Activated CD8-positive, alpha-beta T cell treated with anti-CD3 and anti-CD28 coated beads, Interleukin-2, amount 10 ng/mL, durations not matched to agents 7 days and 5 days (primary cell): ENCODE data around the gene CKMT1B. TPM values are rescaled to one million over a fixed set of nuclear protein-coding genes. Genes with fewer than 3 reads are reported as not detected.
"Not testable (repeated sequence)": the region's sequence is repeated elsewhere in the genome, so short reads cannot be mapped to it uniquely, and the experiment has no call there.

Experiments
- ATAC-seq: fragments of 150-1000 bp; cut with Tn5 transposase; one replicate; pipeline ENCODE4 v1.10.0; 2021; ENCODE audit warnings: moderate library complexity
- CTCF ChIA-PET: fragments of 350-600 bp; sonication (Branson Sonifier 250); formaldehyde crosslinking; loops from one replicate; lab custom pipeline; 2021; ENCODE audit warnings: antibody characterized with exemption; lab: Charles Lee
- POLR2A ChIA-PET: fragments of 350-600 bp; sonication (Branson Sonifier 250); formaldehyde crosslinking; loops from one replicate; lab custom pipeline; 2021; ENCODE audit warnings: antibody characterized with exemption; lab: Charles Lee
- DNase-seq: peaks from one replicate; pipeline ENCODE4 v3.0.0-alpha.2; 2020
- H3K27ac Mint-ChIP-seq: one replicate; pipeline ENCODE4 v1.8.0; 2021; ENCODE audit warnings: mild to moderate bottlenecking, mixed read lengths
- H3K27me3 Mint-ChIP-seq: one replicate; pipeline ENCODE4 v1.8.0; 2021; ENCODE audit warnings: low read depth, mixed read lengths
- H3K36me3 Mint-ChIP-seq: one replicate; pipeline ENCODE4 v1.8.0; 2021; ENCODE audit warnings: low read depth, mixed read lengths
- H3K4me1 Mint-ChIP-seq: one replicate; pipeline ENCODE4 v1.8.0; 2021; ENCODE audit warnings: low read depth, mixed read lengths
- H3K4me3 Mint-ChIP-seq: one replicate; pipeline ENCODE4 v1.8.0; 2021; ENCODE audit warnings: mild to moderate bottlenecking, mixed read lengths
- H3K9me3 Mint-ChIP-seq: one replicate; pipeline ENCODE4 v1.8.0; 2022; ENCODE audit warnings: mixed read lengths; ENCODE audit not compliant: insufficient read depth
- total RNA-seq, 2 experiments: library from RNA; stranded (reverse); gene quantifications; one replicate each; pipeline ENCODE4 v1.2.3, GENCODE V29; 2021

CKMT1B gene
- total RNA-seq: not detected

DNA sequence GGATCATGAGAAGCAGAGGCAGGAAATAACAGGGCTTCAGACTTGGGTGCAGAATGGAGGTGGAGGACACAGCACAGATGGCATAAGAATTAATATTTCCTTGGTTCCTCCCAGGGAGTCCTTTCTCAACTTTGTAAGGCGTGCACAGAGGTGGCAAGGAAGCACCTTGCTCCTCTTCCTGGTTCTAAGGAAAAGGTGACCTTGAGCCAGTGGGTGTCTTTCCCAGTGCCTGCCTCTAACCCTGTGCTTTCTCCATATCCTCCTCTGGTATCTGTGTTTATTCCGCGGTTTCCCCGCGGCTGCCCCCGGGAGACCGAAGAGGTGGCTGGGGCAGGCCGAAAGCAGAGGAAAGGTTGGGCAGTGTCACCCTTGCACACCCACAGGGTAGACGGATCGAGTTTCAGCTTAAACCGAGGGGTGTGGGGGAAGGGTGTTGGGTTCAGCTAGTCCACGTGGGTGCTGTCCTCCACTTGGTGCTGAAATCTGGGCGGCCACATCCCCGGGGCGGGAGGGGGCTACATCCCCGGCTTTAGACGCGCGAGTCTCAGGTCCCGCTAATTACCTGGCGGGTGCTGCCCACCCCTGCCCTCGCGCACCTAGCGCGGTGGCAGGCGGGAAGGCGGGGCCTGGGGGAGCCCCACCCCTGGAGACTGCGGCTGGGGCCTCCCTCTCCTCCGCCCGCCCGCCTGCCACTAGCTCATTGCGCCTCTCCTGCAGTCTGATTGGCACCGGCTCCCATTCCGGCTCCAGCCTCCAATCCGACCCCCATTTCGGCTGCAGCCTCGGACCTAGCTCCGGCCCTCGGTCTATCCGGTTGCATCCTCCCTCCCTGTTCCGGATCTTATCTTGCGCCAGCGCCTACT, at the start of gene CKMT1B:
Gene CKMT1B, plus strand, starts transcription at position 700 of the 863 bp plus-strand sequence. CDS start 192 bp downstream, outside the sequence.
- CTCF ChIA-PET, H3K4me1 Mint-ChIP-seq: not testable (repeated sequence)

DNA sequence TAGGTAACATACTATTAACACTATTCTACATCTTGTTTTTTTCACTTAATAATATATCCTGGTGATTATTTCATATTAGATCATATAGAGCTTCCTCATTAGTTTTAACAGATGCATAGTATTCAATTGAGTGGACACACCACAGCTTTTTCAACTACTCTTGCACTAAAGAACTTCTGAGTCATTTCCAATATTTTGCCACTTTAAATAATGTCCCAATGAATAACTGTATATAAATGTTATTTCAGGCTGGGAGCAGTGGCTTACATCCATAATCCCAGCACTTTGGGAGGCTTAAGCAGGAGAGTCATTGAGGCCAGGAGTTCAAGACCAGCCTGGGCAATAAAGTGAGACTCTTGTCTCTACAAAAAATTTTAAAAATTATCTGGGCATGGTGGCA, 49.6 kb upstream of the CKMT1B start:
- Mint-ChIP-seq H3K36me3 (peaks cover 3% of the 10 kb centered on the region), H3K4me3 (no peak overlapping the region), H3K27me3 (no peaks in the 10 kb centered on the region), H3K4me1 (peaks cover 9% of the 10 kb centered on the region), H3K27ac (no peak overlapping the region), H3K9me3 (no peaks in the 10 kb centered on the region)
- POLR2A ChIA-PET: no interaction called here
- no peak for DNase-seq
- CTCF ChIA-PET: no interaction called here
- no peak for ATAC-seq

More for the DNA sequence above, at the start of gene CKMT1B:
- peaks cover 11% of the 10 kb centered on the region for H3K27me3 Mint-ChIP-seq
- DNase-seq, H3K27ac Mint-ChIP-seq, POLR2A ChIA-PET, H3K4me3 Mint-ChIP-seq, H3K9me3 Mint-ChIP-seq, H3K36me3 Mint-ChIP-seq: not testable (repeated sequence)
- peak; percentile 35 for ATAC-seq

DNA sequence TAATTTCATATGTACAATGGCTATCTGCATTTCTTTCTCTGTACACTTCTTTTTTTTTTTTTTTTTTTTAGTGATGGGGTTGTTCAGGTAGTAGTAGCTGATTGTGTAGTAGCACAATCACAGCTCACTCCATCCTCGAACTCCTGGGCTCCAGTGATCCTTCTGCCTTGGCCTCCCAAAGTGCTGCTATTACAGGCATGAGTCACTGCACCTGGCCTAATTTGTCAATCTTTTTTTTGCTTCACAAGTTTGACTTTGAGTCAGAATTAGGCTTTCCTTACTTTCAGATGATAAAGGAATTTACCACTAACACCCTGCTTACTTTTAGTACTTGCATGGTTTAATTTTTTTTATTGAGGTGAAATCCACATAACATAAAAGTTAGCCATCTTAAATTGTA, 48.4 kb upstream of the CKMT1B start:
- DNase-seq (no peak), ATAC-seq (no peak)
- Mint-ChIP-seq H3K36me3 (peaks cover 3% of the 10 kb centered on the region), H3K27me3 (no peaks in the 10 kb centered on the region), H3K4me3 (no peak overlapping the region), H3K27ac (no peak overlapping the region), H3K4me1 (peaks cover 9% of the 10 kb centered on the region), H3K9me3 (no peaks in the 10 kb centered on the region)
- POLR2A ChIA-PET: no interaction called here
- CTCF ChIA-PET: no interaction called here

DNA sequence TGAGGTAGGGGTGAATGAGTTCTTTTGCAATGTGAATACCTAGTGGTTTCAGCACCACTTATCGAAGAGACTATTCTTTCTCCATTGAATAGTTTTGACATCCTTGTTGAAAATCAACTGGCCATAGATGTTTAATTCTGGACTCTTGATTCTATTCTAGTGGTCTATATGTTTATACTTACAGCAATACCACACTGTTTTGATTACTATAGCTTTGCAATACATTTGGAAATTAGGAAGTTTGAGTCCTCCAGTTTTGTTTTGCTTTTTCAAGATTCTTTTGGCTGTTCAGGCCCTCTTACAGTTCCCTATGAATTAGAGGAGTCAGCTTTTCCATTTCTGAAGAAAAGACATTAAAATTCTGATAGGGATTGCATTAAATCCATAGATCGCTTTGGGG, 46.3 kb upstream of the CKMT1B start:
- Mint-ChIP-seq H3K4me3 (no peak overlapping the region), H3K27me3 (no peaks in the 10 kb centered on the region), H3K4me1 (peaks cover 2% of the 10 kb centered on the region), H3K27ac (no peak overlapping the region), H3K36me3 (peaks cover 3% of the 10 kb centered on the region), H3K9me3 (no peaks in the 10 kb centered on the region)
- ATAC-seq (no peak), DNase-seq (no peak)
- ChIA-PET POLR2A (no interaction called here), CTCF (no interaction called here)

DNA sequence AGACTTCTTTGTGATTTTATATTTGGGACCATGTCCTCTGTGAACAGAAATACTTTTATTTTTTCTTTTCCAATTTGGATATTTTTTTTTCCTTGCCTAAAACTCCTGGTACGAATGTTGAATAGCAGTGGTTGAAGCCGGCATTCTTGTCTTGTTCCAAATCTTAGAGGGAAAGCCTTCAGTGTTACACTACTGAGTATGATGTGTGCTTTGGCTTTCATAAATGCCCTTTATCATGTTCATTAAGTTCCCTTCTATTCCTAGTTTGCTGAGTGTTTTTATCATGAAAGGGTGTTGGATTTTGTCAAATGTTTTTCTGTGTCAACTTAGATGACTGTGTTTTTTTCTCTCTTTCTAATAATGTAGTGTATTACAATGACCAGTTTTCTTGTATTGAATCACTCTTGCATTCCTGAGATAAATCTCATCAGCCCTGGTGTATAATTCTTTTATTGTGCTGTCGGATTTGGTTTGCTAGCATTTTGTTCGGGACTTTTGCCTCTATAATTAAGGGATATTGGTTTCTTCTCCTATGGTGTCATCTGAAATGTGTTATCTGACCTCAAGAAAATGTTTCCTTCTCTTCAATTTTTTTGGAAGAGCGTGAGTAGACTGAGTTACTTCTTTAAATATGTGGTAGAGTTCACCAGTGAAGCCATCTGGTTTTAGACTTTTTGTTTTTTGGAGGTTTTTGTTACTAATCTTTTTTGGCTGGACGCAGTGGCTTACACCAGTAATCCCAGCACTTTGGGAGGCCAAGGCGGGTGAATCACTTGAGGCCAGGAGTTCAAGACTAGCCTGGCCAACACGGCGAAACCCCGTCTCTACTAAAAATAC, 43.1 kb upstream of the CKMT1B start:
- H3K36me3 Mint-ChIP-seq: peaks cover 3% of the 10 kb centered on the region
- ChIA-PET CTCF (no interaction called here), POLR2A (no interaction called here)
- no peaks in the 10 kb centered on the region for H3K9me3 Mint-ChIP-seq
- H3K27ac Mint-ChIP-seq: no peak overlapping the region
- H3K4me3 Mint-ChIP-seq: no peak overlapping the region
- ATAC-seq: no peak
- H3K27me3 Mint-ChIP-seq: no peaks in the 10 kb centered on the region
- H3K4me1 Mint-ChIP-seq: no peaks in the 10 kb centered on the region
- DNase-seq: no peak

DNA sequence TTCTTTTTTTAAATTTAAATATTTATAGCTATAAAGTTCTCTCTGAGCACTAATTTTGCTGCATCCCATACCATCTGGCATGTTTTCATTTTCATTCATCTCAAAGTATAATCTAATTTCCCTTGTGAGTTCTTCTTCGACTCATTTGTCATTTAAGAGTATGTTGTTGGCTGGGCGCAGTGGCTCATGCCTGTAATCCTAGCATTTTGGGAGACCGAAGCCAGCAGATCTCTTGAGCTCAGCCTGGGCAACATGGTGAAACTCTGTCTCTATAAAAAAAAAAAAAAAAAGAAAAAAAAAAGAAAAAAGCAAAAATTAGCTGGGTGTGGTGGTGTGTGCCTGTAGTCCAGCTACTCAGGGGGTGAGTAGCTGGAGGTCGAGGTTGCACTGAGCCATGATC, 41.6 kb upstream of the CKMT1B start:
- POLR2A ChIA-PET: no interaction called here
- no peak for ATAC-seq
- no peak overlapping the region for H3K27ac Mint-ChIP-seq

DNA sequence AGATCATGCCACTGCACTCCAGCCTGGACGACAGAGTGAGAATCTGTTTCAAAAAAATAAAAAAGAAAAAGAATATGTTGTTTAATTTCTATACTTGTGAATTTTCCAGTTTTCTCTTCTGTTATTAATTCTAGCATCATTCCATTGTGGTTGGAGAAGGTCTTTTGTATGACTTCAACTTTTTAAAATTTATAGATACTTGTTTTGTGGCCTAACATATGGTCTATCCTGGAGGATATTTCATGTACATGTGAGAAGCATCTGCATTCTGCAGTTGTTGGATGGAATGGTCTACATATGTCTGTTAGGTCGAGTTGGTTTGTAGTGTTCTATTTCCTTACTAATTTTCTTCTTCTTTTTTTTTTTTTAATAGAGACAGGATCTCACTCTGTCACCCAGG, 40.8 kb upstream of the CKMT1B start:
- no peak for ATAC-seq
- DNase-seq: no peak
- CTCF ChIA-PET: no interaction called here
- Mint-ChIP-seq H3K27me3 (no peaks in the 10 kb centered on the region), H3K4me1 (no peaks in the 10 kb centered on the region), H3K4me3 (no peak overlapping the region), H3K36me3 (no peaks in the 10 kb centered on the region), H3K9me3 (no peaks in the 10 kb centered on the region), H3K27ac (no peak overlapping the region)
- POLR2A ChIA-PET: no interaction called here

More for the DNA sequence above, 41.6 kb upstream of the CKMT1B start:
- no peaks in the 10 kb centered on the region for H3K9me3 Mint-ChIP-seq
- no peak for DNase-seq
- no peaks in the 10 kb centered on the region for H3K4me1 Mint-ChIP-seq
- CTCF ChIA-PET: interaction anchor here (1.2 kb wide), 1 partner anchor 38 kb away, joined by 5 read pairs; no protein-coding TSS in a partner anchor
- no peak overlapping the region for H3K4me3 Mint-ChIP-seq
- peaks cover 3% of the 10 kb centered on the region for H3K36me3 Mint-ChIP-seq
- H3K27me3 Mint-ChIP-seq: no peaks in the 10 kb centered on the region

DNA sequence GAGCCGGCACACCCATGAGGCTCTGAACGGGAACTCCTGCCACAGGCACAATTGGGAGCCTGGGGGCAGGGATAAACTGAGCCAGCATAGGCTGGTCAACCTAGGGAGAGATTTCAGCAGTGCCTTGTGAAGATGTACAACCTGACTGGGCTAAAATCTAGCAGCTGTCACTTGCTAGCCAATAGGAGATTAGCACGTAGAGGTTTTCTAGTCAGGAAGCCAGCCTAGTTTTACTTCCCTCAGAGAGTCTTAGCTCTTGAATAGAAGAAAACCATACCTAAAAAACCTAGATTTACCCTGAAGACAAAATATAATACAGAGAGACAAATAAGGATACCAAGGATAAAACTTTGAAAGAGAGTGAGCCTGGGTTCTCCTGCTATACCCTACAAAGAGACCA, 31.1 kb upstream of the CKMT1B start:
- H3K27ac Mint-ChIP-seq, H3K4me1 Mint-ChIP-seq, H3K4me3 Mint-ChIP-seq, H3K27me3 Mint-ChIP-seq, DNase-seq, ATAC-seq, CTCF ChIA-PET, H3K36me3 Mint-ChIP-seq, POLR2A ChIA-PET, H3K9me3 Mint-ChIP-seq: not testable (repeated sequence)

DNA sequence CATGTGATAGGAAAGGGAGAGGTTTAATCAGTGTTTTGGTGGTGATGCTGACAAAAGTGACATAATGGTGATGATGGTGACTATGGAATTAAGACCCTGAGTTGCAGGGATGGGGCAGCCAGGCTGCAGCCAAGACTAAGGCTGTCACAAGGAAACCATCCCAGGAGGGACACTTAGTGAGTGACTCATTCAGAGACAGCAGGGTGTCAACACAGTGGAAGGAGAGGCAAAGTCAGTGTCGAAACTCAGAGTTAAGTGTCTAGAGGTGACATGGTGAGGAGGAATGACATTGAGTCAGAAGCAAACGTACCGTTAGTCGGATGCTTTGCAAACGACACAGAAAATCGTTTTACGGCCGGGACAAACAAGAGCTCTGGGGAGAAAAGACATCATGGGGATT, 30.0 kb upstream of the CKMT1B start:
- H3K4me1 Mint-ChIP-seq, H3K9me3 Mint-ChIP-seq, H3K27me3 Mint-ChIP-seq, H3K36me3 Mint-ChIP-seq, H3K4me3 Mint-ChIP-seq, POLR2A ChIA-PET, ATAC-seq, H3K27ac Mint-ChIP-seq, CTCF ChIA-PET, DNase-seq: not testable (repeated sequence)

DNA sequence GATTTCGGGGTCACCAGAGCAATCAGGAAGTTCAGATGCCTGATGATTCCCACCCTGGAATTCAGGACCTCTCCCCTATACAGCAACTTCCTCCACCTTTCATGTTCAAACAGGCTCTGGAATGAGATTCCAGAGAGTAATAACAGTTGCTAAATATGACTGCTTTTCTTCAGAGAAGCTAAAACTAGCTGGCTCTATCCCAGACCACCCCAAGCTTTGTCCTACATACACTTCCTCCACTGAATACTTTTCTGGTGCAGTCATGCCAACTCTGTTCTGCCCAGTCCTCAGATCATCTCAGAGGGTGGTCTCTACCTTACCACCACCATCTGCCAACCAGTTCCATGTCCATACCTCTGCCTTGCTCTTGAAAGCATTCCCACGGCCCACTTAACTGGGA, 27.2 kb upstream of the CKMT1B start:
- CTCF ChIA-PET, H3K36me3 Mint-ChIP-seq, POLR2A ChIA-PET, H3K4me1 Mint-ChIP-seq, H3K27ac Mint-ChIP-seq, H3K4me3 Mint-ChIP-seq, ATAC-seq, H3K27me3 Mint-ChIP-seq, H3K9me3 Mint-ChIP-seq, DNase-seq: not testable (repeated sequence)

DNA sequence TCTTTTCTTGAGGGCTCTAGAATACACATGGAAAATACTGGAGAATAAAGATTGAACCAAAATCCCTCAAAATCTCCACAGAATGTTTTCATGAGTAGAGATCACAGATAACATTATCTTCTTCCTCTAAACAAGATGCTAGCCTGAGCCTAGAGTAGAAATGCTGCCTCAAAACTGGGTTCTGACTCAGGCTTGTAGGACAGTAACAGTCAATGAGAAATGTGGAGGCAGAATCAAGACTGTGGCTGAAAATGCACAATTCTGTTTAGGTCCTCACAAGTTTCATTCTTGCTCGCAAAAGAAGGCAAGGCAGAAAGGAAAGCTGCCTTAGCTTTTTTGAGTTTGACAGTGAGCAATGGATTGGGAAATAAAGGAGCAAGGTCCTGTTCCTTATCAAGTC, 19.2 kb upstream of the CKMT1B start:
- H3K4me3 Mint-ChIP-seq, CTCF ChIA-PET, H3K4me1 Mint-ChIP-seq, H3K27me3 Mint-ChIP-seq, H3K36me3 Mint-ChIP-seq, H3K9me3 Mint-ChIP-seq, DNase-seq, H3K27ac Mint-ChIP-seq, POLR2A ChIA-PET, ATAC-seq: not testable (repeated sequence)

DNA sequence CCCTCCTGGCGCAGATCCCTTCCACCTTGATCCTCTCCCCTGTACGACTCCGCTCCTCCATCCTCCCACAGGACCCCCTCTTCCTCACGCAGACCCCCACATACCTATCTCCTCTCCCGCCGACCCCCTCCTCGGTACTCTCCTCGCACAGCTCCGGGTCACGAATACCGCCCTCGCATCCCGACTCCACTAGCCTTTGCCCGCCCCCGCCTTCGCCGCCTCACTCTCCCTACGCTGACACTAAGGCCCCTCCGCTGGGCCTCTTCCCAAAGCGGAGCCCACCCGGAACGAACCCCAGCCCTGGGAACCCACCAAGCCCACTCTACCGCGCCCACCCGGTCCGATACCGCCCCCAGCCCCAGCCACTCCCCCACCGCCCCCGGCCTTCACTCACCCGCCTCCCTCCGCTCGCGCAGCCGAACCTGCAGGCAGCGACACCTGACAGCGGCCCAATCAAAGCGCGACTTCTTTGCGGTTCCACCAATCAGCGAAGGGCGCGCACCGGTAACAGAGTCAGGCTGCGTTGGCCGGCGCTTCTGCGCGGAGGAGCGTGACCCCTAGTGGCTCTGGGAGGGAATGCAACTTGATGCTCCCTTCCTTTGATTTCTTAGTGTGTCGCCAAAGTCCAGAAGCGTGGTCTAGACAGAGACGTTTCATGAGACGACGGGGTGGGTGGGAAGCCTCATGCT, 3.9 kb upstream of the CKMT1B start, which contains the start of gene PPIP5K1:
Gene PPIP5K1, minus strand, starts transcription at position 431 of the 689 bp plus-strand sequence. CDS start 5,704 bp downstream, outside the sequence.
- H3K9me3 Mint-ChIP-seq, CTCF ChIA-PET, H3K27me3 Mint-ChIP-seq, H3K4me3 Mint-ChIP-seq, DNase-seq, H3K36me3 Mint-ChIP-seq, H3K27ac Mint-ChIP-seq, POLR2A ChIA-PET, H3K4me1 Mint-ChIP-seq: not testable (repeated sequence)
- ATAC-seq: peak; percentile 100
